HepG2 (cell line): Measurements from ENCODE around the gene C11orf68. TPM values are rescaled to one million over a fixed set of nuclear protein-coding genes. Genes with fewer than 3 reads are reported as not detected.
A peak's percentile ranks its signal among the peaks of the same experiment; 100 is the strongest.

ENCODE experiments used
- ETS1 ChIP-seq: sonication (generic); formaldehyde crosslinking; IDR thresholded peaks from 2 replicates; pipeline ENCODE4 v1.4.0; 2020; ENCODE audit warnings: missing genetic modification reagents
- FOXA1 ChIP-seq, 2 experiments: fragments of 450-650 bp in 1 of 2; sonication (generic) in 1 of 2; formaldehyde crosslinking in 1 of 2; IDR thresholded peaks; 2 replicates each; pipeline versions ENCODE4 v1.4.0 to v1.6.1; 2016 to 2020; ENCODE audit warnings: missing genetic modification reagents in 1 of 2
- MBNL3 ChIP-seq: fragments of 250-450 bp; sonication (Bioruptor Pico); conservative IDR thresholded peaks from 2 replicates; pipeline ENCODE4 v1.8.0; 2022; ENCODE audit warnings: mild to moderate bottlenecking, inconsistent platforms
- NCOA1 ChIP-seq: sonication (generic); formaldehyde crosslinking; IDR thresholded peaks from 2 replicates; pipeline ENCODE4 v1.9.0; 2021; ENCODE audit warnings: missing genetic modification reagents
- PRDM10 ChIP-seq: sonication (generic); formaldehyde crosslinking; IDR thresholded peaks from 2 replicates; pipeline ENCODE4 v1.4.0; 2020; ENCODE audit warnings: low read depth, missing genetic modification reagents
- RXRA ChIP-seq: sonication (generic); formaldehyde crosslinking; IDR thresholded peaks from 2 replicates; pipeline ENCODE4 v1.5.1; 2020; ENCODE audit warnings: missing genetic modification reagents
- SMAD1 ChIP-seq: sonication (generic); formaldehyde crosslinking; IDR thresholded peaks from 2 replicates; pipeline ENCODE4 v1.4.0; 2020; ENCODE audit warnings: missing genetic modification reagents, low read depth, mild to moderate bottlenecking, borderline replicate concordance
- SRY ChIP-seq: sonication (generic); formaldehyde crosslinking; IDR thresholded peaks from 2 replicates; pipeline ENCODE4 v1.8.0; 2022; ENCODE audit warnings: mild to moderate bottlenecking, missing genetic modification reagents
- STAT6 ChIP-seq: sonication (generic); formaldehyde crosslinking; IDR thresholded peaks from 2 replicates; pipeline ENCODE4 v1.4.0; 2020; ENCODE audit warnings: missing genetic modification reagents, mild to moderate bottlenecking, borderline replicate concordance
- TBP ChIP-seq: sonication (generic); formaldehyde crosslinking; IDR thresholded peaks from 2 replicates; pipeline ENCODE4 v1.5.0; 2020; ENCODE audit warnings: missing genetic modification reagents
- TOE1 ChIP-seq: sonication (generic); formaldehyde crosslinking; IDR thresholded peaks from 2 replicates; pipeline ENCODE4 v1.4.0; 2020; ENCODE audit warnings: mild to moderate bottlenecking, missing genetic modification reagents
- YEATS2 ChIP-seq: sonication (generic); formaldehyde crosslinking; IDR thresholded peaks from 2 replicates; pipeline ENCODE4 v1.4.0; 2020; ENCODE audit warnings: missing genetic modification reagents, borderline replicate concordance
- ZBTB33 ChIP-seq: sonication (generic); formaldehyde crosslinking; IDR thresholded peaks from 2 replicates; pipeline ENCODE4 v1.4.0; 2020; ENCODE audit warnings: missing genetic modification reagents
- ZFP90 ChIP-seq: sonication (generic); formaldehyde crosslinking; IDR thresholded peaks from 2 replicates; pipeline ENCODE4 v1.8.0; 2022; ENCODE audit warnings: missing genetic modification reagents, mild to moderate bottlenecking, inconsistent platforms, borderline replicate concordance
- ZNF143 ChIP-seq: sonication (generic); formaldehyde crosslinking; IDR thresholded peaks from 2 replicates; pipeline ENCODE4 v1.4.0; 2020; ENCODE audit warnings: missing genetic modification reagents
- ZNF30 ChIP-seq: sonication (generic); formaldehyde crosslinking; IDR thresholded peaks from 2 replicates; pipeline ENCODE4 v1.5.0; 2020; ENCODE audit warnings: mild to moderate bottlenecking, missing genetic modification reagents
- ZNF34 ChIP-seq: sonication (generic); formaldehyde crosslinking; IDR thresholded peaks from 2 replicates; pipeline ENCODE4 v1.4.0; 2020; ENCODE audit warnings: mild to moderate bottlenecking, missing genetic modification reagents, borderline replicate concordance
- ZNF740 ChIP-seq: sonication (generic); formaldehyde crosslinking; IDR thresholded peaks from 2 replicates; pipeline ENCODE4 v1.4.0; 2020; ENCODE audit warnings: missing genetic modification reagents
- ZSCAN21 ChIP-seq: sonication (generic); formaldehyde crosslinking; IDR thresholded peaks from 2 replicates; pipeline ENCODE4 v1.8.0; 2022; ENCODE audit warnings: mild to moderate bottlenecking, missing genetic modification reagents, moderate library complexity, borderline replicate concordance
- polyA plus RNA-seq, 8 experiments: library from polyadenylated mRNA; depleted of rRNA in 3 of 8; stranded (reverse) in 7 of 8; unstranded in 1 of 8; fragments of >200 nt; fragmentation: Illumina TruSeq in 4 of 8; extraction: Trizol in 4 of 8; gene quantifications; 2 replicates each; pipeline versions ENCODE4 v1.2.1 to v1.2.3, GENCODE V29; 2011 to 2016; ENCODE audit warnings: low read depth in 4 of 8, missing spikeins in 1 of 8, mixed read lengths in 1 of 8; ENCODE audit not compliant: insufficient read depth in 1 of 8
- total RNA-seq, 5 experiments: library from RNA; depleted of rRNA; stranded (reverse); fragments of >200 nt; fragmentation: Illumina TruSeq; extraction: Trizol; gene quantifications; 2 replicates each; pipeline ENCODE4 v1.2.3, GENCODE V29; 2016; ENCODE audit warnings: low read depth in 1 of 5

C11orf68 gene
- total and polyA plus RNA-seq, 2 of the 13 experiments (the other 11 are each of a cell fraction or from before 2014, with no cell fraction given): 8.4 to 28.3 TPM

GRCh38 chr11:65919141-65919572 lies 295 bp upstream of the C11orf68 start, which contains the start of gene DRAP1 (continued):
- TF ChIP-seq ZNF740 (CRISPR knock-in tag): peak; percentile 34; the same call in 1 of the 2 replicates
- TF ChIP-seq ZNF34 (CRISPR knock-in tag): 0 out of 2 replicates have a peak, but pooled peaks have one; percentile 66
- TF ChIP-seq ZNF143: no peak
- TF ChIP-seq PRDM10 (CRISPR knock-in tag): peak; percentile 95
- no peak for TF ChIP-seq STAT6
- no peak for TF ChIP-seq MBNL3
- TF ChIP-seq NCOA1: no peak
- TF ChIP-seq YEATS2 (CRISPR knock-in tag): peak; percentile 51; the same call in 1 of the 2 replicates
- no peak for TF ChIP-seq FOXA1 (IDR thresholded peaks at IDR 0.05)
- TF ChIP-seq FOXA1 (CRISPR knock-in tag; IDR thresholded peaks at IDR 0.05): peak; percentile 48
- TF ChIP-seq TBP (CRISPR knock-in tag): no peak
- TF ChIP-seq ZFP90 (CRISPR knock-in tag): 0 out of 2 replicates have a peak, but pooled peaks have one; percentile 27
- TF ChIP-seq ZNF30 (CRISPR knock-in tag): no peak
- no peak for TF ChIP-seq ETS1
- TF ChIP-seq RXRA (CRISPR knock-in tag): no peak; the same call in 1 of the 2 replicates
- no peak for TF ChIP-seq SRY (CRISPR knock-in tag)
- TF ChIP-seq ZSCAN21: peak; percentile 63; the same call in 1 of the 2 replicates
- peak; percentile 73; the same call in 1 of the 2 replicates for TF ChIP-seq TOE1 (CRISPR knock-in tag)
- peak; percentile 75 for TF ChIP-seq ZBTB33 (CRISPR knock-in tag)
- TF ChIP-seq SMAD1 (CRISPR knock-in tag): no peak
